HS-27A (cell line): Measurements from ENCODE around the gene C7orf57.
"Not testable (repeated sequence)": the region's sequence is repeated elsewhere in the genome, so short reads cannot be mapped to it uniquely, and the experiment has no call there.

ENCODE experiments used
- DNase-seq: peaks from one replicate; pipeline ENCODE4 v3.0.0-alpha.2; 2012; ENCODE audit warnings: low read depth, missing footprints

Gene C7orf57

GRCh38 chr7:48035967-48036478, 680 bp downstream of the C7orf57 start:
- DNase-seq = no peak

- no peak for DNase-seq
These were observed 3.6 kb downstream of the C7orf57 start for GRCh38 chr7:48038815-48039506.

GRCh38 chr7:48040944-48041652, 5.8 kb downstream of the C7orf57 start:
- no peak for DNase-seq

- DNase-seq = no peak
These were observed 6.3 kb downstream of the C7orf57 start for GRCh38 chr7:48041653-48041970.

- DNase-seq = no peak
These were observed 6.9 kb downstream of the C7orf57 start for GRCh38 chr7:48042216-48042615.

GRCh38 chr7:48042636-48043035, 7.3 kb downstream of the C7orf57 start:
- DNase-seq = no peak

GRCh38 chr7:48045195-48045765, 9.9 kb downstream of the C7orf57 start:
- no peak for DNase-seq

- no peak for DNase-seq
These were observed 11.1 kb downstream of the C7orf57 start for GRCh38 chr7:48046458-48046857.

GRCh38 chr7:48048113-48048512, 12.8 kb downstream of the C7orf57 start:
- no peak for DNase-seq

- DNase-seq = no peak
These were observed 14.5 kb downstream of the C7orf57 start for GRCh38 chr7:48049850-48050249.

- DNase-seq = peak; percentile 45
These were observed 17.4 kb downstream of the C7orf57 start for GRCh38 chr7:48052748-48053147.

GRCh38 chr7:48053736-48054135, 18.4 kb downstream of the C7orf57 start:
- no peak for DNase-seq

GRCh38 chr7:48058990-48059389, 23.6 kb downstream of the C7orf57 start:
- DNase-seq = no peak

- no peak for DNase-seq
These were observed 24.4 kb downstream of the C7orf57 start for GRCh38 chr7:48059706-48060105.

GRCh38 chr7:48063985-48064384, 28.6 kb downstream of the C7orf57 start:
- no peak for DNase-seq

GRCh38 chr7:48067475-48067874, 32.1 kb downstream of the C7orf57 start:
- DNase-seq = no peak

GRCh38 chr7:48074204-48074654, 38.9 kb downstream of the C7orf57 start:
- no peak for DNase-seq

GRCh38 chr7:48077423-48077822, 42.1 kb downstream of the C7orf57 start:
- no peak for DNase-seq

- no peak for DNase-seq
These were observed 43.1 kb downstream of the C7orf57 start for GRCh38 chr7:48078470-48078869.

GRCh38 chr7:48082378-48082777, 47.0 kb downstream of the C7orf57 start:
- DNase-seq = not testable (repeated sequence)

- DNase-seq = peak; percentile 81
These were observed 47.9 kb downstream of the C7orf57 start for GRCh38 chr7:48083114-48083830.

- peak; percentile 93 for DNase-seq
These were observed 49.5 kb downstream of the C7orf57 start for GRCh38 chr7:48084727-48085432.
